HepG2 (cell line): ENCODE results near the gene BAZ1A. TPM values are rescaled to one million over a fixed set of nuclear protein-coding genes. Genes with fewer than 3 reads are reported as not detected.

Source experiments
- CBX2 ChIP-seq, 2 experiments: fragments of 200-600 bp in 1 of 2; sonication (generic); formaldehyde crosslinking in 1 of 2; IDR thresholded peaks; 2 replicates each; pipeline versions ENCODE4 v1.7.0 to v1.8.1; 2018 to 2022; ENCODE audit warnings: low read depth in 2 of 2, low read length in 1 of 2, mild to moderate bottlenecking in 1 of 2, missing genetic modification reagents in 1 of 2
- ELF1 ChIP-seq: sonication (generic); formaldehyde crosslinking; IDR thresholded peaks from 2 replicates; pipeline ENCODE4 v1.4.0; 2020; ENCODE audit warnings: missing genetic modification reagents
- SMAD1 ChIP-seq: sonication (generic); formaldehyde crosslinking; IDR thresholded peaks from 2 replicates; pipeline ENCODE4 v1.4.0; 2020; ENCODE audit warnings: missing genetic modification reagents, low read depth, mild to moderate bottlenecking, borderline replicate concordance
- SP4 ChIP-seq: sonication (generic); formaldehyde crosslinking; IDR thresholded peaks from 2 replicates; pipeline ENCODE4 v1.8.1; 2023; ENCODE audit warnings: mild to moderate bottlenecking, missing genetic modification reagents
- YEATS4 ChIP-seq: sonication (generic); formaldehyde crosslinking; IDR thresholded peaks from 2 replicates; pipeline ENCODE4 v1.4.0; 2020; ENCODE audit warnings: missing genetic modification reagents, borderline replicate concordance
- ZNF329 ChIP-seq: sonication (generic); formaldehyde crosslinking; IDR thresholded peaks from 2 replicates; pipeline ENCODE4 v1.9.0; 2021; ENCODE audit warnings: low read depth, mild to moderate bottlenecking, missing genetic modification reagents
- ZNF678 ChIP-seq: sonication (generic); formaldehyde crosslinking; IDR thresholded peaks from 2 replicates; pipeline ENCODE4 v1.4.0; 2020; ENCODE audit warnings: mild to moderate bottlenecking, missing genetic modification reagents
- polyA plus RNA-seq, 8 experiments: library from polyadenylated mRNA; depleted of rRNA in 3 of 8; stranded (reverse) in 7 of 8; unstranded in 1 of 8; fragments of >200 nt; fragmentation: Illumina TruSeq in 4 of 8; extraction: Trizol in 4 of 8; gene quantifications; 2 replicates each; pipeline versions ENCODE4 v1.2.1 to v1.2.3, GENCODE V29; 2011 to 2016; ENCODE audit warnings: low read depth in 4 of 8, missing spikeins in 1 of 8, mixed read lengths in 1 of 8; ENCODE audit not compliant: insufficient read depth in 1 of 8
- total RNA-seq, 5 experiments: library from RNA; depleted of rRNA; stranded (reverse); fragments of >200 nt; fragmentation: Illumina TruSeq; extraction: Trizol; gene quantifications; 2 replicates each; pipeline ENCODE4 v1.2.3, GENCODE V29; 2016; ENCODE audit warnings: low read depth in 1 of 5
- TF ChIP-seq, protein P1 (sequence below), 2 experiments: sonication (generic) in 1 of 2; formaldehyde crosslinking in 1 of 2; IDR thresholded peaks; 2 replicates each; pipeline versions ENCODE4 v1.4.0 to v1.6.1; 2018 to 2020; ENCODE audit warnings: missing genetic modification reagents in 2 of 2, borderline replicate concordance in 1 of 2, low read depth in 1 of 2, mild to moderate bottlenecking in 1 of 2, missing biosample characterization in 1 of 2
- TF ChIP-seq, protein P2 (sequence below): sonication (generic); formaldehyde crosslinking; IDR thresholded peaks from 2 replicates; pipeline ENCODE4 v1.4.0; 2020; ENCODE audit warnings: mild to moderate bottlenecking, missing genetic modification reagents
- TF ChIP-seq, protein P3 (sequence below): sonication (generic); formaldehyde crosslinking; IDR thresholded peaks from 2 replicates; pipeline ENCODE4 v1.4.0; 2020; ENCODE audit warnings: mild to moderate bottlenecking, missing genetic modification reagents
- TF ChIP-seq, protein P4 (sequence below): sonication (generic); formaldehyde crosslinking; IDR thresholded peaks from 2 replicates; pipeline ENCODE4 v1.5.0; 2020; ENCODE audit warnings: mild to moderate bottlenecking, missing genetic modification reagents, moderate library complexity
- TF ChIP-seq, protein P5 (sequence below): sonication (generic); formaldehyde crosslinking; IDR thresholded peaks from 2 replicates; pipeline ENCODE4 v1.4.0; 2020; ENCODE audit warnings: missing genetic modification reagents
- TF ChIP-seq, protein P6 (sequence below): sonication (generic); formaldehyde crosslinking; IDR thresholded peaks from 2 replicates; pipeline ENCODE4 v1.4.0; 2020; ENCODE audit warnings: missing genetic modification reagents, mild to moderate bottlenecking, borderline replicate concordance
- TF ChIP-seq, protein P7 (sequence below): sonication (generic); formaldehyde crosslinking; IDR thresholded peaks from 2 replicates; pipeline ENCODE4 v1.8.0; 2023; ENCODE audit warnings: mild to moderate bottlenecking, missing genetic modification reagents

BAZ1A gene
- total and polyA plus RNA-seq, 2 of the 13 experiments (the other 11 are each of a cell fraction or from before 2014, with no cell fraction given), result 20.9 to 56.8 TPM

DNA sequence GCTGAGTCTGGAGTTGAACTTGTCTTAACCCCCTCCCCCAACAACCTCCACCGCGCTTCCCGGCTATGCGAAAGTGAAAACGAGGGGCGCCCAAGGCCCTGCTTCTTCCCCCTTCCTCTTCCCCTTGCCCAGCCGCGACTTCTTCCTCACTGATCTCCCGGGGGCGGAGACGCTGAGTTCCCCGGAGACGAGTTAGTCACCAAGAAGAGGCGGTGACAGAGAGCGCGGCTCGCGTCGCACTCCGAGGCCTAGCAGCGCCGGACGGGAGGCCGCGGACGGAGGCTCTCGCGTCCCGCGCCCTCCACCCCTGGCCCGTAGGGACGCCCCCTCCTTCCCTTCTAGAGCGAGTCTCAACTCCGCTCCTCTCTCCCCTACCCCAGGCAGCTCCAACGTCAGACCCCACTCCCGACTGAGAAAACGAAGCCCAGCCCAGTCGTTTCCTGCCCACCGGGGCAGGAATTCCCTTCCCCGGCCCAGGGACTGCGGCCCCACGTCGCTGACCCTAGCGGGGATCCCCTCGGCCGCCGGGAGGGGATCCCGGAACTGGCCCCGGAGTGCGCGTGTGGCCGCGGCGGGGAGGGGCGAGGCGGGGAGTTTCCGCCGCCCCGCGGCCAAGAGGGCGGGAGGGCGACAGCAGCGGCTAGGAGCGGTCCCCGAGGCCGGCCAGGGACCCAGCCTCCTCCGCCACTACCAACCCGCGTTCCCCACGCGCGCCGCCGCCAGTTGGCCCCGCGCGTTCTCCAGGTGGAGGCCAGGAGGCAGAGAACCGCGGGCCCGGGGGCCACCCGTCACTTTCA, 1.4 kb downstream of the BAZ1A start (continued):
- TF ChIP-seq, protein P1, sequence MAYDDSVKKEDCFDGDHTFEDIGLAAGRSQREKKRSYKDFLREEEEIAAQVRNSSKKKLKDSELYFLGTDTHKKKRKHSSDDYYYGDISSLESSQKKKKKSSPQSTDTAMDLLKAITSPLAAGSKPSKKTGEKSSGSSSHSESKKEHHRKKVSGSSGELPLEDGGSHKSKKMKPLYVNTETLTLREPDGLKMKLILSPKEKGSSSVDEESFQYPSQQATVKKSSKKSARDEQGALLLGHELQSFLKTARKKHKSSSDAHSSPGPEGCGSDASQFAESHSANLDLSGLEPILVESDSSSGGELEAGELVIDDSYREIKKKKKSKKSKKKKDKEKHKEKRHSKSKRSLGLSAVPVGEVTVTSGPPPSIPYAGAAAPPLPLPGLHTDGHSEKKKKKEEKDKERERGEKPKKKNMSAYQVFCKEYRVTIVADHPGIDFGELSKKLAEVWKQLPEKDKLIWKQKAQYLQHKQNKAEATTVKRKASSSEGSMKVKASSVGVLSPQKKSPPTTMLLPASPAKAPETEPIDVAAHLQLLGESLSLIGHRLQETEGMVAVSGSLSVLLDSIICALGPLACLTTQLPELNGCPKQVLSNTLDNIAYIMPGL (CRISPR knock-in tag; IDR thresholded peaks at IDR 0.05; ENCODE audit: borderline replicate concordance in 1 of 2, low read depth in 1 of 2), result peak; percentile 91 to 99
- TF ChIP-seq, protein P2, sequence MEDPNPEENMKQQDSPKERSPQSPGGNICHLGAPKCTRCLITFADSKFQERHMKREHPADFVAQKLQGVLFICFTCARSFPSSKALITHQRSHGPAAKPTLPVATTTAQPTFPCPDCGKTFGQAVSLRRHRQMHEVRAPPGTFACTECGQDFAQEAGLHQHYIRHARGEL (CRISPR knock-in tag), result peak; percentile 93; the same call in 1 of the 2 replicates
- TF ChIP-seq ELF1 (CRISPR knock-in tag) (peak; percentile 91), YEATS4 (CRISPR knock-in tag) (peak; percentile 49; the same call in 1 of the 2 replicates), CBX2 (IDR thresholded peaks at IDR 0.05; ENCODE audit: low read depth, low read length) (no peak), CBX2 (CRISPR knock-in tag; IDR thresholded peaks at IDR 0.05; ENCODE audit: low read depth) (peak; percentile 57; the same call in 1 of the 2 replicates), SP4 (CRISPR knock-in tag) (peak; percentile 76), SMAD1 (CRISPR knock-in tag) (peak; percentile 99), ZNF678 (CRISPR knock-in tag) (peak; percentile 96), ZNF329 (CRISPR knock-in tag) (peak; percentile 84; the same call in 1 of the 2 replicates)
- TF ChIP-seq, protein P3, sequence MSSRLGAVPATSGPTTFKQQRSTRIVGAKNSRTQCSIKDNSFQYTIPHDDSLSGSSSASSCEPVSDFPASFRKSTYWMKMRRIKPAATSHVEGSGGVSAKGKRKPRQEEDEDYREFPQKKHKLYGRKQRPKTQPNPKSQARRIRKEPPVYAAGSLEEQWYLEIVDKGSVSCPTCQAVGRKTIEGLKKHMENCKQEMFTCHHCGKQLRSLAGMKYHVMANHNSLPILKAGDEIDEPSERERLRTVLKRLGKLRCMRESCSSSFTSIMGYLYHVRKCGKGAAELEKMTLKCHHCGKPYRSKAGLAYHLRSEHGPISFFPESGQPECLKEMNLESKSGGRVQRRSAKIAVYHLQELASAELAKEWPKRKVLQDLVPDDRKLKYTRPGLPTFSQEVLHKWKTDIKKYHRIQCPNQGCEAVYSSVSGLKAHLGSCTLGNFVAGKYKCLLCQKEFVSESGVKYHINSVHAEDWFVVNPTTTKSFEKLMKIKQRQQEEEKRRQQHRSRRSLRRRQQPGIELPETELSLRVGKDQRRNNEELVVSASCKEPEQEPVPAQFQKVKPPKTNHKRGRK (CRISPR knock-in tag), result peak; percentile 85
- TF ChIP-seq, protein P4, sequence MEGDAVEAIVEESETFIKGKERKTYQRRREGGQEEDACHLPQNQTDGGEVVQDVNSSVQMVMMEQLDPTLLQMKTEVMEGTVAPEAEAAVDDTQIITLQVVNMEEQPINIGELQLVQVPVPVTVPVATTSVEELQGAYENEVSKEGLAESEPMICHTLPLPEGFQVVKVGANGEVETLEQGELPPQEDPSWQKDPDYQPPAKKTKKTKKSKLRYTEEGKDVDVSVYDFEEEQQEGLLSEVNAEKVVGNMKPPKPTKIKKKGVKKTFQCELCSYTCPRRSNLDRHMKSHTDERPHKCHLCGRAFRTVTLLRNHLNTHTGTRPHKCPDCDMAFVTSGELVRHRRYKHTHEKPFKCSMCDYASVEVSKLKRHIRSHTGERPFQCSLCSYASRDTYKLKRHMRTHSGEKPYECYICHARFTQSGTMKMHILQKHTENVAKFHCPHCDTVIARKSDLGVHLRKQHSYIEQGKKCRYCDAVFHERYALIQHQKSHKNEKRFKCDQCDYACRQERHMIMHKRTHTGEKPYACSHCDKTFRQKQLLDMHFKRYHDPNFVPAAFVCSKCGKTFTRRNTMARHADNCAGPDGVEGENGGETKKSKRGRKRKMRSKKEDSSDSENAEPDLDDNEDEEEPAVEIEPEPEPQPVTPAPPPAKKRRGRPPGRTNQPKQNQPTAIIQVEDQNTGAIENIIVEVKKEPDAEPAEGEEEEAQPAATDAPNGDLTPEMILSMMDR (CRISPR knock-in tag), result no peak; the same call in none of the 2 replicates
- TF ChIP-seq, protein P5, sequence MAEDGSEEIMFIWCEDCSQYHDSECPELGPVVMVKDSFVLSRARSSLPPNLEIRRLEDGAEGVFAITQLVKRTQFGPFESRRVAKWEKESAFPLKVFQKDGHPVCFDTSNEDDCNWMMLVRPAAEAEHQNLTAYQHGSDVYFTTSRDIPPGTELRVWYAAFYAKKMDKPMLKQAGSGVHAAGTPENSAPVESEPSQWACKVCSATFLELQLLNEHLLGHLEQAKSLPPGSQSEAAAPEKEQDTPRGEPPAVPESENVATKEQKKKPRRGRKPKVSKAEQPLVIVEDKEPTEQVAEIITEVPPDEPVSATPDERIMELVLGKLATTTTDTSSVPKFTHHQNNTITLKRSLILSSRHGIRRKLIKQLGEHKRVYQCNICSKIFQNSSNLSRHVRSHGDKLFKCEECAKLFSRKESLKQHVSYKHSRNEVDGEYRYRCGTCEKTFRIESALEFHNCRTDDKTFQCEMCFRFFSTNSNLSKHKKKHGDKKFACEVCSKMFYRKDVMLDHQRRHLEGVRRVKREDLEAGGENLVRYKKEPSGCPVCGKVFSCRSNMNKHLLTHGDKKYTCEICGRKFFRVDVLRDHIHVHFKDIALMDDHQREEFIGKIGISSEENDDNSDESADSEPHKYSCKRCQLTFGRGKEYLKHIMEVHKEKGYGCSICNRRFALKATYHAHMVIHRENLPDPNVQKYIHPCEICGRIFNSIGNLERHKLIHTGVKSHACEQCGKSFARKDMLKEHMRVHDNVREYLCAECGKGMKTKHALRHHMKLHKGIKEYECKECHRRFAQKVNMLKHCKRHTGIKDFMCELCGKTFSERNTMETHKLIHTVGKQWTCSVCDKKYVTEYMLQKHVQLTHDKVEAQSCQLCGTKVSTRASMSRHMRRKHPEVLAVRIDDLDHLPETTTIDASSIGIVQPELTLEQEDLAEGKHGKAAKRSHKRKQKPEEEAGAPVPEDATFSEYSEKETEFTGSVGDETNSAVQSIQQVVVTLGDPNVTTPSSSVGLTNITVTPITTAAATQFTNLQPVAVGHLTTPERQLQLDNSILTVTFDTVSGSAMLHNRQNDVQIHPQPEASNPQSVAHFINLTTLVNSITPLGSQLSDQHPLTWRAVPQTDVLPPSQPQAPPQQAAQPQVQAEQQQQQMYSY, result peak; percentile 68
- TF ChIP-seq, protein P6, sequence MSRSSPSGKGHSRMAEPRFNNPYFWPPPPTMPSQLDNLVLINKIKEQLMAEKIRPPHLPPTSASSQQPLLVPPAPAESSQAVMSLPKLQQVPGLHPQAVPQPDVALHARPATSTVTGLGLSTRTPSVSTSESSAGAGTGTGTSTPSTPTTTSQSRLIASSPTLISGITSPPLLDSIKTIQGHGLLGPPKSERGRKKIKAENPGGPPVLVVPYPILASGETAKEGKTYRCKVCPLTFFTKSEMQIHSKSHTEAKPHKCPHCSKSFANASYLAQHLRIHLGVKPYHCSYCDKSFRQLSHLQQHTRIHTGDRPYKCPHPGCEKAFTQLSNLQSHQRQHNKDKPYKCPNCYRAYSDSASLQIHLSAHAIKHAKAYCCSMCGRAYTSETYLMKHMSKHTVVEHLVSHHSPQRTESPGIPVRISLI (CRISPR knock-in tag), result peak; percentile 57; the same call in 1 of the 2 replicates
- TF ChIP-seq, protein P7, sequence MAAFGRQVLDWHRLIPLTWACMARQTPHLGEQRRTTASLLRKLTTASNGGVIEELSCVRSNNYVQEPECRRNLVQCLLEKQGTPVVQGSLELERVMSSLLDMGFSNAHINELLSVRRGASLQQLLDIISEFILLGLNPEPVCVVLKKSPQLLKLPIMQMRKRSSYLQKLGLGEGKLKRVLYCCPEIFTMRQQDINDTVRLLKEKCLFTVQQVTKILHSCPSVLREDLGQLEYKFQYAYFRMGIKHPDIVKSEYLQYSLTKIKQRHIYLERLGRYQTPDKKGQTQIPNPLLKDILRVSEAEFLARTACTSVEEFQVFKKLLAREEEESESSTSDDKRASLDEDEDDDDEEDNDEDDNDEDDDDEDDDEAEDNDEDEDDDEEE (CRISPR knock-in tag), result peak; percentile 87
